WTC11 (cell line): ENCODE measurements around the gene PGAP2. TPM values are rescaled to one million over a fixed set of nuclear protein-coding genes. Genes with fewer than 3 reads are reported as not detected.

ENCODE experiments used
- ATAC-seq: fragments of 200-7000 bp; cut with Tn5 transposase; 2 replicates; pipeline ENCODE4 v1.10.0; 2021; ENCODE audit warnings: mild to moderate bottlenecking, moderate library complexity
- CTCF ChIA-PET: fragments of 300-600 bp; sonication (Branson Sonifier 250); formaldehyde crosslinking; loops from one replicate; lab custom pipeline; 2021; ENCODE audit warnings: antibody characterized with exemption; lab: Charles Lee
- POLR2A ChIA-PET: fragments of 350-600 bp; sonication (Branson Sonifier 250); formaldehyde crosslinking; loops from one replicate; lab custom pipeline; 2021; ENCODE audit warnings: antibody characterized with exemption; lab: Charles Lee
- DNase-seq: peaks from one replicate; pipeline ENCODE4 v3.0.0; 2021; ENCODE audit warnings: low spot score
- H3K27ac Mint-ChIP-seq: 2 replicates; pipeline ENCODE4 v1.8.0; 2021; ENCODE audit warnings: mixed read lengths
- H3K27me3 Mint-ChIP-seq: 2 replicates; pipeline ENCODE4 v1.8.0; 2021; ENCODE audit warnings: low read depth, mild to moderate bottlenecking, moderate library complexity, mixed read lengths
- H3K36me3 Mint-ChIP-seq: 2 replicates; pipeline ENCODE4 v1.8.0; 2021; ENCODE audit warnings: mixed read lengths
- H3K4me1 Mint-ChIP-seq: 2 replicates; pipeline ENCODE4 v1.8.0; 2022; ENCODE audit warnings: mixed read lengths
- H3K4me3 Mint-ChIP-seq: 2 replicates; pipeline ENCODE4 v1.8.0; 2021; ENCODE audit warnings: mild to moderate bottlenecking, moderate library complexity, mixed read lengths
- H3K9me3 Mint-ChIP-seq: 2 replicates; pipeline ENCODE4 v1.8.0; 2021; ENCODE audit warnings: mixed read lengths
- AR ChIP-seq: fragments of 250-450 bp; sonication (Bioruptor Pico); IDR thresholded peaks from 2 replicates; pipeline ENCODE4 v1.9.0; 2021; ENCODE audit warnings: mild to moderate bottlenecking
- ARID4B ChIP-seq: sonication (generic); formaldehyde crosslinking; IDR thresholded peaks from 2 replicates; pipeline ENCODE4 v1.8.0; 2023; ENCODE audit warnings: missing genetic modification reagents, mild to moderate bottlenecking, borderline replicate concordance
- ATF3 ChIP-seq: sonication (generic); formaldehyde crosslinking; conservative IDR thresholded peaks from 2 replicates; pipeline ENCODE4 v1.8.1; 2022; ENCODE audit warnings: mild to moderate bottlenecking, missing genetic modification reagents
- E2F4 ChIP-seq: sonication (generic); formaldehyde crosslinking; IDR thresholded peaks from 2 replicates; pipeline ENCODE4 v1.8.1; 2022; ENCODE audit warnings: low read depth, mild to moderate bottlenecking, moderate library complexity, missing genetic modification reagents, borderline replicate concordance
- EMX1 ChIP-seq: fragments of 250-450 bp; sonication (Bioruptor Pico); IDR thresholded peaks from 2 replicates; pipeline ENCODE4 v1.8.0; 2021; ENCODE audit warnings: mild to moderate bottlenecking
- GRHL2 ChIP-seq: fragments of 250-450 bp; sonication (Bioruptor Pico); IDR thresholded peaks from 2 replicates; pipeline ENCODE4 v1.8.0; 2022; ENCODE audit warnings: mild to moderate bottlenecking, moderate library complexity; ENCODE audit not compliant: insufficient replicate concordance, severe bottlenecking
- MAX ChIP-seq: sonication (generic); formaldehyde crosslinking; IDR thresholded peaks from 2 replicates; pipeline ENCODE4 v1.8.0; 2022; ENCODE audit warnings: mild to moderate bottlenecking, missing genetic modification reagents
- MYBL2 ChIP-seq: sonication (generic); formaldehyde crosslinking; IDR thresholded peaks from 2 replicates; pipeline ENCODE4 v1.8.1; 2023; ENCODE audit warnings: mild to moderate bottlenecking, moderate library complexity, missing genetic modification reagents
- NFE2L1 ChIP-seq: sonication (generic); formaldehyde crosslinking; IDR thresholded peaks from 2 replicates; pipeline ENCODE4 v1.8.1; 2023; ENCODE audit warnings: missing genetic modification reagents
- NFYB ChIP-seq: sonication (generic); formaldehyde crosslinking; conservative IDR thresholded peaks from 2 replicates; pipeline ENCODE4 v1.8.0; 2022; ENCODE audit warnings: low read depth, missing genetic modification reagents
- NR2C2 ChIP-seq: sonication (generic); formaldehyde crosslinking; IDR thresholded peaks from 2 replicates; pipeline ENCODE4 v1.8.0; 2022; ENCODE audit warnings: mild to moderate bottlenecking, missing genetic modification reagents
- ZBTB21 ChIP-seq: sonication (generic); formaldehyde crosslinking; IDR thresholded peaks from 2 replicates; pipeline ENCODE4 v1.8.1; 2023; ENCODE audit warnings: mild to moderate bottlenecking, missing genetic modification reagents, borderline replicate concordance
- ZBTB43 ChIP-seq: sonication (generic); formaldehyde crosslinking; IDR thresholded peaks from 2 replicates; pipeline ENCODE4 v1.8.1; 2023; ENCODE audit warnings: mild to moderate bottlenecking, missing genetic modification reagents
- ZNF232 ChIP-seq: sonication (generic); formaldehyde crosslinking; IDR thresholded peaks from 2 replicates; pipeline ENCODE4 v1.8.0; 2022; ENCODE audit warnings: mild to moderate bottlenecking, missing genetic modification reagents
- ZNF263 ChIP-seq: sonication (generic); formaldehyde crosslinking; IDR thresholded peaks from 2 replicates; pipeline ENCODE4 v1.8.1; 2022; ENCODE audit warnings: low read depth, mild to moderate bottlenecking, moderate library complexity, missing genetic modification reagents
- ZNF416 ChIP-seq: fragments of 250-450 bp; sonication (Bioruptor Pico); IDR thresholded peaks from 2 replicates; pipeline ENCODE4 v1.9.0; 2021; ENCODE audit warnings: mild to moderate bottlenecking, inconsistent platforms
- ZNF423 ChIP-seq: fragments of 250-450 bp; sonication (Bioruptor Pico); IDR thresholded peaks from 2 replicates; pipeline ENCODE4 v2.1.2; 2022; ENCODE audit warnings: mild to moderate bottlenecking, moderate library complexity
- ZNF425 ChIP-seq: fragments of 250-450 bp; sonication (Bioruptor Pico); conservative IDR thresholded peaks from 2 replicates; pipeline ENCODE4 v1.9.0; 2021; ENCODE audit warnings: mild to moderate bottlenecking
- ZNF671 ChIP-seq: fragments of 250-450 bp; sonication (Bioruptor Pico); IDR thresholded peaks from 2 replicates; pipeline ENCODE4 v1.8.0; 2021; ENCODE audit warnings: mild to moderate bottlenecking
- total RNA-seq: library from RNA; stranded (reverse); gene quantifications from 3 replicates; pipeline ENCODE4 v1.2.3, GENCODE V29; 2021

The PGAP2 gene
- total RNA-seq, 1 experiment from 2014 or later, result 43.0 TPM

- ATAC-seq, result no peak
- no peak overlapping the region for H3K27ac Mint-ChIP-seq
- H3K4me1 Mint-ChIP-seq, result peaks cover 56% of the 10 kb centered on the region
- H3K36me3 Mint-ChIP-seq, result peaks cover 7% of the 10 kb centered on the region; the same call in 1 of the 2 replicates
- H3K27me3 Mint-ChIP-seq, result no peaks in the 10 kb centered on the region
- ChIA-PET CTCF (interaction anchor here (1.0 to 4.7 kb wide), 4 partner anchors 11 to 27 kb away, joined by 4 to 34 read pairs (median 5); partner anchors contain the start of gene STIM1), POLR2A (no interaction called here)
- H3K4me3 Mint-ChIP-seq, result no peak overlapping the region
- no peak for DNase-seq
- no peaks in the 10 kb centered on the region for H3K9me3 Mint-ChIP-seq
- no peak for TF ChIP-seq NFE2L1 (CRISPR knock-in tag)
- TF ChIP-seq ATF3 (CRISPR knock-in tag), result no peak
- no peak for TF ChIP-seq ZNF263 (CRISPR knock-in tag)
- TF ChIP-seq ZNF416, result no peak
- TF ChIP-seq ARID4B, result no peak
- TF ChIP-seq ZBTB21, result no peak
- no peak for TF ChIP-seq MAX (CRISPR knock-in tag)
- TF ChIP-seq ZNF423 (CRISPR knock-in tag), result no peak
- TF ChIP-seq NR2C2 (CRISPR knock-in tag), result no peak
- no peak for TF ChIP-seq ZNF232
- TF ChIP-seq EMX1 (CRISPR knock-in tag), result no peak
- TF ChIP-seq AR (CRISPR knock-in tag), result no peak
- TF ChIP-seq ZNF425 (CRISPR knock-in tag), result no peak
- TF ChIP-seq ZNF671 (CRISPR knock-in tag), result no peak
Measured at GRCh38 chr11:3835751-3836150, 27.4 kb downstream of the PGAP2 start.

GRCh38 chr11:3836903-3837302, 28.5 kb downstream of the PGAP2 start:
- no peak for ATAC-seq
- ChIA-PET CTCF (interaction anchor here (1.5 to 4.7 kb wide), 3 partner anchors 12 to 18 kb away, joined by 5 to 34 read pairs (median 14); partner anchors contain the start of gene STIM1), POLR2A (interaction anchor here (1.1 kb wide), 1 partner anchor 10 kb away, joined by 3 read pairs; no protein-coding TSS in a partner anchor)
- Mint-ChIP-seq H3K4me3 (no peak overlapping the region), H3K27ac (no peak overlapping the region), H3K36me3 (no peaks in the 10 kb centered on the region), H3K9me3 (no peaks in the 10 kb centered on the region), H3K27me3 (0 out of 2 replicates have a peak, but pooled peaks cover 1% of the 10 kb centered on the region), H3K4me1 (peaks cover 59% of the 10 kb centered on the region)
- DNase-seq, result no peak
- no peak for TF ChIP-seq E2F4 (CRISPR knock-in tag)
- no peak for TF ChIP-seq ZBTB43 (CRISPR knock-in tag)
- TF ChIP-seq NFYB, result no peak
- TF ChIP-seq MYBL2, result no peak
- no peak for TF ChIP-seq AR (CRISPR knock-in tag)
- TF ChIP-seq GRHL2, result no peak
